Activated CD4-positive, alpha-beta T cell treated with anti-CD3 and anti-CD28 coated beads, Interleukin-2, amount 50 U/mL, for 4 hours (primary cell): Measurements from ENCODE around the gene GAS6.

Experiments
- DNase-seq, 2 experiments: peaks; one replicate each; pipeline ENCODE4 v3.0.0-alpha.2; 2020

The GAS6 gene

DNA sequence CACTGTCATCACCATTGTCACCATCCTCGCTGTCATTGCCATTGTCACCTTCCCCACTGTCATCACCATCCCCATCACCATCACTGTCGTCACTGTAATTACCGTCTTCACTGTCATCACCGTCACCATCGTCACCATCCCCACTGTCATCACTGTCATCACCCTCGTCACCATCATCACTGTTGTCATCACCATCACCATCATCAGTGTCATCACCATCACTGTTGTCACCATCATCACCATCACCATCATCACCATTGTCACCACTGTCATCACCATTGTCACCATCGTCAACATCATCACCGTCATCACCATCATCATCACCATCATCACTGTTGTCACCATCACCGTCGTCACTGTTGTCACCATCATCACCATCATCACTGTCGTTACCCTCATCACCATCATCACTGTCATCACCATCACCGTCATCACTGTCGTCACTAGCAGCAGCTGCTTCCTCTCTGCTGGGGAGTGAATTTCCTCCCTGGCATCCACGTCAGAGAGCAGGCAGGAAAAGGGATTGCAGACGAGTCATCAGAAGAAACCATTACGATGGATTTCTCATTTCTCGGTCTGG, 77.5 kb downstream of the GAS6 start:
- DNase-seq: no peak

DNA sequence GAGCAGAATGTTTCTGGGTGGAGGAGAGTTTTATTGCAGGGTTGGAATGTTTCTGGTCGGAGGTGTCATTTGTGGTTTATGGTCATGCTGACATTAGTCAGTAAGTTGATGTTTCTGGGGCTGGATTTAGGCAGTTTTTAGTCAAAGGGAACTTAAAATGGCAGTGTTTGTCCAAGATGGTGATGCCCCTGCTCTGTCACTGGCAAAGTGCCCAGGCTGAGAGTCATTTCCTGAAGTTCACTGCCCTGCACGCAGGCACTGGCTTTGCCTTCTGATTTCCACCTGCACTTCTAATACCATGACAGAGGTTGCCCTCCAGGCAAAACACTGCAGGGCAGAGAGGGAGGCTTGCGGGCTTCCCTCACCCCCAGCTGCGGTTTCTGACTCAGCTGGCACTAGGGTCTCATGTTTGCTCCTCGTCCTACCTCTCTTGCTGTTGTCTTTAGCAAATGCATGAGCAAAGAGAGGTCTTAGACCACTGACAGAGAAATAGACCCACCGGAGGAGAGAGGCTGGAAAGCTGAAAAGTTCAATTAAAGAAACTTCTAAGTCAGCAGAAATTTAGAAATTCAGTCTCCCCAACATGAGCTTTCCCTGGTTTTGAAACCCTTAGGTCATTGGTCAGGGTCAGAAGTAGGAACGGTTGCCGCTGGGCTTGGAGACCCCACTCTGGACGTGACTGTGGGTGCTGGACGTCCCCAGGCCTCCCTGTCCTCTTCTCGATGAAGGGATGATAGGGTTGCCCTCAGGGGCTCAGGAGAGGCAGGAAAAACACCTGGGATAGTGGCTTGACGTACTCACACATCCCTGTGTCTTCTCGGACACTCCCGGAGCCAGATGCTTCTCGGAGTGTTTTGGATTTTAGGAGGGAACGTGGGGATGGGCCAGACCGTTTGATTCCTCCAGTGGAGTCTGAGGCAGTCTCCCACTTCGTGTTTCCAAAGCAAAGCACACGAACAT, 78.5 kb downstream of the GAS6 start:
- DNase-seq: no peak

DNA sequence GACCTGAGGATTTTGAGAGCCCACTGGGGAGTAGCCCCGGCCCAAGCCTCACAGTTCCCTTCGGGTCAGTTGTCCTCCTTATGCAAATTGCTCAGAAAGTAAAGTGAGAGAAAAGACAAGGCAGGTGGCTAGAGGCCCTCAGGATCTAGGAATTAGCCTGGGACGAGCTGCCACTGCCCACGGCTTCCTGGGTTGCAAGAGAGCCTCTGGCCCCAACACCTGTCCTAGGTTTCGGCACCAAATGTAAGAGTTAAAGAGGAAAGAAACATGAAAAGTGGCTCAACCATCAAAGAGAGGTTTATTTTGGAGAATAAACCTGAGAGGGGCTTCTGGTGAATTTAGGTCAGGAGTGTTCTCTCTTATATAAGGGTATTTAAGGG, 79.2 kb downstream of the GAS6 start:
- DNase-seq: no peak

DNA sequence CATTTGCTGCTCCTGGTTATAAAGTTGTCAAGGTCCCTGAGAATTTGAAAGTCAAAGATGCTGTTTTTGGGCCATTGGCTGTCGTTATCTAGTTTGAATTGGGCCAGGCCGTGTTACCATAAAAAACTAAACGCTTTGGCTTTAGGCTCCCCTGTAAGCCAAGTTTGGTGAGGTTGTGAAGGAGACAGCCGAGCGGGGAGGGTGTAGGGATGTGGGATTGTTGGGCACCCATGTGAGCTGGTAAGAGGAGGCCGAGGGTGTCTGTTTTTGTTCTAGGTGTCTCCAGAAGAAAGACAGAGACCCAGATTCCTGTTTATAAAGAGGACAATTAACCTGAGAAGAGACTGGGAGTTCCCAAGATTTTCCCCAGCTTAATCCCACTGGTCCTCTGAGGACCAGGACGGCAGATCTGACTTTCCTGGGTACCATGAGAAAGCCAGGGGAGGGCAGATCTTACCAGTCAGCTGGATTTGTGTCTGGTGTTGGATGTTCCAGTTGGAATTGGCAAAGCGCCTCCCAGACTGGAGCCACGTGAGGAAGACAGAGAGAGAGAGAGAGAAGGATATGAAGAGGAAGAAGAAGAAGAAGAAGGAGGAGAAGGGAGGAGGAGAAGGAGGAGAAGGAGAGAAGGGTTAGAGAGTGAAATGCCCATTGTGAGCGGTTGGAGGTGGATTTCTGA, 79.8 kb downstream of the GAS6 start:
- DNase-seq: no peak

DNA sequence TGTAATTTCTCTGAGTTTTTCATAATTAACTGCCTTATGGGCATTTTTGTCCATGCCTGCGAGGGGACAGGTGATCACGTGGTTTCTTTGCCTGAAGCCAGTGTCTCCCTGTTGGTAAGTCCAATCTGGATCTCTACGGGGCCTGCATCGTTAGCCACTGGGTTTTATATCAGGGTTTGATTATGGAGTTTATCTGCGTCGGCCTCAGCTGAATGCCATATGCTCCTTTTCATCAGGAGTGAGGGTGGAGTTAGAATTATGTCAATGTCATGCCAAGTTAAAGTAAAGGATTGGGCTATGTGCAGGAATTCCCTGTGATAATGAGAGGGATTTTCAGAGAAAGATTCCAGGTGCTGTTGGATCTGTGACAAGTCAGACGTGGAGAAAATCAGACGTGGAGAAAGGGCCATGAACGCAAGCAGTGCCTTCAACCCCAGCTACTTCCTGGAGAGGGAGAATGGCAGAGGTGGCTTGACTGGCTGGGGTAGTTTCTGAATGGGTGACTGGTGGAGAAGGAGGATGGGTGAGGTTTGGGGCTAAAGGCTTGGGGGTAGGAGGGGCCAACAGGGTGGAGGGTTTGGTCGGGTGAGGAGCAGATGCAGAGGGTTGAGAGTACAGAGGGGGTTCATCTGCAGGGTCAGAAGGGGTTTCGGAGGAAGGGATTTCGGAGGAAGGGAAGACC, 80.5 kb downstream of the GAS6 start:
- DNase-seq: no peak

GRCh38 chr13:113782472-113782871, 81.4 kb downstream of the GAS6 start:
- no peak for DNase-seq

DNA sequence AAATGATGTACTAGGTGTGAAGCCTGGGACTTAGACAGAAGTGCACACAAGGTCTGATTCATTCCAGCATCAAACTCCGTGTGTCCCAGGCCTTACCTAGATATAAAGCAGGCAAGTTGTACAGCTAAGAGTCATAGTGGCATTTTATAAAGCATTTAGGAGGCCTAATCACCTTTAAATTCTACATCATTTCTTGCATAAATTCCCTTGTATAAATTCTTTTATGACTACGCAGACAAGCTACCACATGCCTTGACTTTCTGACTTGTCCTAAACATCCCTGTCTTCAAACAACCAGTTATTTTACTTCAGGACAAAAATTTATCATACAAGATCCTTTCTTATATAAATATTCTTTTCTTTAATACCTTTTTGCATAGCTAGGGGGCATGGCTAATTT, 82.3 kb downstream of the GAS6 start:
- no peak for DNase-seq

DNA sequence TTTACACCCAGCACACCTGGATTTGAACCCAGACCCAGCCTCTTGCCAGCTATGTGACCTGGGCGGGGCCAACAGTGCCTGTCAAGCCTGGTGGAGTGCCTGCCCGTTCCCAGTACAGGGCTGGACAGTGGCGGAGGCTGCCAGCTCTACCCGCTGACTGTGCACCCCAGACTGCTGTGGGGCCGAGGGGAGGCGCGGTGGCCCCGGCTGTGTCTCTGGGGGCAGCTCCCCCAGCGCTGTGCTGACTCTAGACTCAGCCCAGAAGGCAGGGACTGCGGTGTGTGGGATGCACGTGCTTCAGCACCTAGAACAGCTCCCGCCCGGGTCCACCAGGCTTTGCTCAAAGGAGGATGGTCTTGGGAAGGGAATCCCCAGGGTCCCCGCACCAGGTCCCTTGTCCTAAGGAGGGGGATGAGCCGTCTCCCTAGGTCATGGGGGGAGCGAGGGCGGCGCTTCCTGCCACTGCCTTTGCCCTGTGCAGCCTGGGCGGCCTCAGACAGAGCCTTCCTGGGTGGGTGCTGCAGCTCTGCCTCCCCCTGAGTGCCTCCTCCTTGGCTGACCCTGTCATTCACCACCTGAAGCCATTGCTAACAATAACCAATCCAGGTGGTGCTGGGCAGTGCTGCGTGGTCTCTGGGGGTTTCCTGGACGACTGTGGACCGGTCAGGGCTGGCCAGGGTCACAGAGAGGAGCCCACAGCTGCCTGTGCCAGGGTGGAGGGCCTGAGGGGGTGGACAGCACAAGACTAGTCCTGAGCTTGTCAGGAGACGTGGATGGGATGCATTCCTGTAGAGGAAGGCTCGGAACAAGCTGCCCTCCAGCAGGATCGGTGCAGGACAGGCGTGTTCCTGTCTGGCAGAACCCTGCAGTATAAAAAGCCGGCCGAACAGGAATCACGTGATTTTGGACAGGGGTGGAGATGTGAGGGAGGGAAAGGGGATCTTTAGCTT, 86.3 kb downstream of the GAS6 start:
- DNase-seq: no peak

DNA sequence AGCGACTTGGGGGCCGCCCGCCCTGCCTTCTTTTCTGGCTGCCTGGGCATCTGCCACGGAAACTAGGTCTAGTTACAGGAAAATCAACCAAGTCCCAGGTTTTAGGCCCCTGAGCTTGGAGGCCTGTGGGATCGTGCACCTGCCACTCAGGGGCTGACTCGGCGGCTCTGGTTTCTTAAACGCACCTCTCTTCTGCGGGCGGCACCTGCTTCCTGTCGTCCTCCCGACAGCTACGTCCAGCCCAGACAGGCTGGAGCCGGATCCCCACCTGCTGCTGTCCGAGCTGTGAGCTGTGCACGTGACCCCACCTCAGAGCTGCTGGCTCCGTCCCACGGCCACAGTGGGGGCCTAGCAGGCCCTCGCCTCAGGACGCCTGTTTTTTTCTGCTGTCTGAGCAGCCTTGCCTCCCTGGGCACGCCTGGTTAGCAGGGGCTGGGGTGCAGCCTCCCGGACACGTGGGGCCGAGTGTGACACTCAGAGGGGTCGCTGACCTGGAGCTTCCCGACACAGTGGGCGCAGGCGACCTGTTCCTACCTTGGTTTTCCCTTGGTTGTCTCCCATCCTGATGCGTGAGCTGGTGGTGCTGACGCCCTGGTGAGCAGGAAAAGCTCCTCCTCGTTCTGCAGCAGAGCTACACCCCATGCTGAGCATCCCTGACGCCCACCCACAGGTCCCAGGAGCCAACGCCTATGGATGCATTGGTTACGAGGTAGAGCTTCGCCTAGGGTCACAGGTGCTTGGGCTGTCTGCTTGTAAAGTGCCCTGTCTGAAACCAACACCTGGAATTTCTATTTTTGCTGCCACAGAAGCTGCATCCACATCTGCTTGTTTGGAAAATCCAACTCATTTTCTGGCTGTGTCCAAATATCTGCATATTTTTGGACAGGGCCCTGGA, 87.4 kb downstream of the GAS6 start:
- DNase-seq: no peak

- DNase-seq: no peak
Observed at GRCh38 chr13:113775451-113776145, 88.3 kb downstream of the GAS6 start.

DNA sequence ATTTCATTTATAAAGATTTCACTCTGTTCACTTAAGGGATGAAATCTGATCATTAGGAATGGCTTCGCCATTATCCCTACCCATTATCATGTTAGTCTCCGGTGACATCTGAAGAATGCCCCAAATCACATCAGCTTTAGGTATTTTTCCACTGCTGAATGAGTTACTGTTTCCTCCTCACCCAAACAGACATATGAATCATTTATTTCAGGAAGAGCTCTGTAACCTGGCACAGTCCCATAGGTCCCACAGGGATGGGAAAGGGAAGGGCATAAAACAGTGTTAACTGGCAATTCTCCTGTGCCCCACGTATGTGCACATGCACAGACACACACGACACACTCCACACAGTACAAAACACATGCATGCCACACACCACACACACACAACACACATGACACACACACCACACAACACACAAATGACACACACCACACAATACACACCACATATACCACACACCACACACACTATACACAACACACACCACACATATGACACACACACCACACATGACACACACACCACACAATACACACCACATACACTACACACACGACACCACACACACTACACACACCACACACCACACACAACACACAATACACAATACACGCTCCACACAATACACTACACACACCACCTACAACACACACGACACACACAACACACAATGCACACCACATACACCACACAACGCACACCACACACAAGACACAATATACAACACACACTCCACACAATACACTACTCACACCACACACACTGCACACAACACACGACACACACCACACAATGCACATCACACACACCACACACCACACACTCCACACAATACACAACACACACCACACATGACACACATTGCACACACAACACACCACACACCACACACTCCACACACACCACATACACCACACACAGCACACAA, 89.4 kb downstream of the GAS6 start:
- no peak for DNase-seq

GRCh38 chr13:113771709-113772331, 92.1 kb downstream of the GAS6 start:
- no peak for DNase-seq

- DNase-seq: no peak
Observed at GRCh38 chr13:113770937-113771336, 92.9 kb downstream of the GAS6 start.
